IPS-NIHi7 (cell line): Measurements from ENCODE around the gene SNN.
A peak's percentile ranks its signal among the peaks of the same experiment; 100 is the strongest.

Source experiments
- DNase-seq: peaks from one replicate; pipeline ENCODE4 v3.0.0; 2012; ENCODE audit warnings: mixed read lengths; ENCODE audit errors: extremely low spot score

The SNN gene

GRCh38 chr16:11667221-11667823, 933 bp upstream of the SNN start:
- DNase-seq, result no peak

GRCh38 chr16:11668623-11669379, 546 bp downstream of the SNN start:
- peak; percentile 57 for DNase-seq

- no peak for DNase-seq
Observed at GRCh38 chr16:11669380-11670146, 1.3 kb downstream of the SNN start.

GRCh38 chr16:11670171-11671131, 2.2 kb downstream of the SNN start:
- no peak for DNase-seq

GRCh38 chr16:11671271-11671670, 3.0 kb downstream of the SNN start:
- no peak for DNase-seq

- no peak for DNase-seq
Observed at GRCh38 chr16:11671676-11672075, 3.4 kb downstream of the SNN start.

- no peak for DNase-seq
Observed at GRCh38 chr16:11672206-11673090, 4.2 kb downstream of the SNN start.

GRCh38 chr16:11673091-11674000, 5.1 kb downstream of the SNN start:
- no peak for DNase-seq

GRCh38 chr16:11674001-11674817, 6.0 kb downstream of the SNN start:
- DNase-seq, result no peak

- DNase-seq, result no peak
Observed at GRCh38 chr16:11674818-11675560, 6.7 kb downstream of the SNN start.

GRCh38 chr16:11675561-11676511, 7.6 kb downstream of the SNN start:
- no peak for DNase-seq

GRCh38 chr16:11676799-11677198, 8.5 kb downstream of the SNN start:
- no peak for DNase-seq

- no peak for DNase-seq
Observed at GRCh38 chr16:11677451-11677951, 9.2 kb downstream of the SNN start.

GRCh38 chr16:11677959-11678881, 10.0 kb downstream of the SNN start:
- DNase-seq, result no peak

GRCh38 chr16:11679250-11679649, 11.0 kb downstream of the SNN start:
- no peak for DNase-seq
